Spleen (tissue), 11 donors: ENCODE results near the gene RANBP3L. TPM values are rescaled to one million over a fixed set of nuclear protein-coding genes. Genes with fewer than 3 reads are reported as not detected.

Experiments
- DNase-seq: peaks from one replicate; pipeline ENCODE4 v3.0.0-alpha.2; 2020
- H3K27ac ChIP-seq, 8 donors: fragments of 200-600 bp; sonication (generic) in 7 of 8; 1 replicate in 4 of 8; 2 replicates in 4 of 8; pipeline versions ENCODE4 v1.5.0 to v1.8.0; 2016 to 2021; ENCODE audit warnings: inconsistent platforms in 4 of 8, mild to moderate bottlenecking in 4 of 8, moderate library complexity in 1 of 8
- H3K27me3 ChIP-seq, 7 donors: fragments of 200-600 bp; sonication (generic) in 6 of 7; replicated peaks in 1 of 7; 1 replicate in 4 of 7; 2 replicates in 3 of 7; pipeline versions ENCODE4 v1.5.0 to v1.8.0; 2016 to 2021; ENCODE audit warnings: inconsistent platforms in 3 of 7, mild to moderate bottlenecking in 1 of 7
- H3K36me3 ChIP-seq, 6 donors: fragments of 200-600 bp; sonication (generic) in 5 of 6; 1 replicate in 4 of 6; 2 replicates in 2 of 6; pipeline versions ENCODE4 v1.5.0 to v1.8.0; 2016 to 2021; ENCODE audit warnings: inconsistent platforms in 2 of 6
- H3K4me1 ChIP-seq, 6 donors: fragments of 200-600 bp; sonication (generic) in 5 of 6; 1 replicate in 3 of 6; 2 replicates in 3 of 6; pipeline versions ENCODE4 v1.5.0 to v1.8.0; 2016 to 2021; ENCODE audit warnings: inconsistent platforms in 3 of 6
- H3K4me3 ChIP-seq, 8 donors: fragments of 200-600 bp; sonication (generic) in 7 of 8; 1 replicate in 4 of 8; 2 replicates in 4 of 8; pipeline versions ENCODE4 v1.5.0 to v1.8.0; 2016 to 2021; ENCODE audit warnings: inconsistent platforms in 4 of 8, mild to moderate bottlenecking in 4 of 8, moderate library complexity in 2 of 8
- H3K9me3 ChIP-seq, 8 donors: fragments of 200-600 bp; sonication (generic) in 7 of 8; 1 replicate in 4 of 8; 2 replicates in 4 of 8; pipeline versions ENCODE4 v1.5.0 to v1.8.0; 2016 to 2021; ENCODE audit warnings: inconsistent platforms in 4 of 8
- CTCF ChIP-seq, 11 experiments: fragments of 200-600 bp in 7 of 11; fragments of 450-650 bp in 4 of 11; sonication (generic) in 4 of 11; IDR thresholded peaks in 8 of 11; conservative IDR thresholded peaks in 3 of 11; 1 replicate in 7 of 11; 2 replicates in 4 of 11; pipeline versions ENCODE4 v1.4.0 to v1.8.0; 2016 to 2021; ENCODE audit warnings: antibody characterized with exemption in 11 of 11, inconsistent platforms in 4 of 11, mild to moderate bottlenecking in 1 of 11
- POLR2A ChIP-seq, 3 donors: fragments of 450-650 bp; IDR thresholded peaks; one replicate each; pipeline ENCODE4 v1.5.1; 2017; ENCODE audit warnings: antibody characterized with exemption in 3 of 3, mild to moderate bottlenecking in 1 of 3
- POLR2AphosphoS5 ChIP-seq, 3 donors: sonication (generic); formaldehyde crosslinking; IDR thresholded peaks; one replicate each; pipeline ENCODE4 v1.5.1; 2017; ENCODE audit warnings: antibody characterized with exemption in 3 of 3
- WGBS, 5 donors: extraction: QIAGEN DNeasy Blood & Tissue Kit in 3 of 5; methylation state at CpG; one replicate each; pipeline versions ENCODE4 v1.1.5 to v1.1.7; 2013 to 2018; 5-methylcytosine and 5-hydroxymethylcytosine counted together
- intact Hi-C: fragments of 100-400 bp; cut with DNase I; formaldehyde crosslinking; loops from one replicate; pipeline ENCODE4 v1.15.0; 2023; ENCODE audit warnings: low total_unique reads
- polyA plus RNA-seq, 3 donors: library from polyadenylated mRNA; stranded (reverse); fragments of 200-250 nt; gene quantifications; one replicate each; pipeline ENCODE4 v1.2.1, GENCODE V29; 2013
- total RNA-seq, 7 donors: library from RNA; depleted of rRNA in 3 of 7; stranded (reverse); fragments of >200 nt in 3 of 7; fragmentation: NEBNext Ultra II Directional in 4 of 7; extraction: Animal tissue kit (Norgen Biotek cat#: 25700) in 4 of 7; gene quantifications; one replicate each; pipeline versions ENCODE4 v1.1.0 to v1.2.1, GENCODE V29; 2016 to 2021
- donor health status: healthy with polysubstance abuse.
- donor health status: DM: no; HTN: no; CAD: no; lungs with moderate emphysema.
- donor health status: DM: no; HTN: no; CAD: no.
- donor health status: Bipolar disorder and iron deficiency.
- donor health status: healthy.
- donor health status: DM: no; HTN: no; CAD: no.
- donor health status: DM: yes; HTN: yes; CAD: no.

RANBP3L gene
- total and polyA plus RNA-seq, 10 donors, result 0.02 to 0.97 (median 0.08) TPM; not detected in 6

- DNase-seq, result no peak
- TF ChIP-seq POLR2A (IDR thresholded peaks at IDR 0.05) (no peak), CTCF (IDR thresholded peaks at IDR 0.05 in 8 of 11, conservative IDR thresholded peaks at IDR 0.05 in 3 of 11) (no peak)
- Histone ChIP-seq H3K27me3 (no peaks in the 10 kb centered on the region), H3K27ac (no peak overlapping the region), H3K4me1 (no peaks in the 10 kb centered on the region), H3K4me3 (no peak overlapping the region), H3K36me3 (no peaks in the 10 kb centered on the region), H3K9me3 (no peaks in the 10 kb centered on the region)
- intact Hi-C loops, result no loop called here
- WGBS, 5 donors, result 57 to 70% (median 59%) methylated on average over 6 of the region's 6 CpGs
Observed at GRCh38 chr5:36273809-36274526, 27.7 kb downstream of the RANBP3L start.

- intact Hi-C loops, result no loop called here
- Histone ChIP-seq H3K27me3 (no peaks in the 10 kb centered on the region), H3K36me3 (no peaks in the 10 kb centered on the region), H3K4me1 (no peaks in the 10 kb centered on the region), H3K9me3 (no peaks in the 10 kb centered on the region), H3K27ac (no peak overlapping the region), H3K4me3 (no peak overlapping the region)
- TF ChIP-seq POLR2A (IDR thresholded peaks at IDR 0.05) (no peak), CTCF (IDR thresholded peaks at IDR 0.05 in 8 of 11, conservative IDR thresholded peaks at IDR 0.05 in 3 of 11) (no peak), POLR2AphosphoS5 (IDR thresholded peaks at IDR 0.05) (no peak)
- no peak for DNase-seq
- 86 to 95% (median 93%) methylated on average over 2 of the region's 2 CpGs for WGBS, 5 donors
Observed at GRCh38 chr5:36272136-36272690, 29.5 kb downstream of the RANBP3L start.

GRCh38 chr5:36270876-36271575 is 30.7 kb downstream of the RANBP3L start:
- Histone ChIP-seq H3K27ac (no peak overlapping the region), H3K4me1 (no peaks in the 10 kb centered on the region), H3K36me3 (no peaks in the 10 kb centered on the region), H3K9me3 (no peaks in the 10 kb centered on the region), H3K27me3 (no peaks in the 10 kb centered on the region), H3K4me3 (no peak overlapping the region)
- intact Hi-C loops, result no loop called here
- TF ChIP-seq POLR2AphosphoS5 (IDR thresholded peaks at IDR 0.05), result no peak
- TF ChIP-seq POLR2A (IDR thresholded peaks at IDR 0.05), result no peak
- no peak for TF ChIP-seq CTCF (IDR thresholded peaks at IDR 0.05 in 8 of 11, conservative IDR thresholded peaks at IDR 0.05 in 3 of 11)
- 77 to 90% (median 84%) methylated on average over 3 of the region's 3 CpGs for WGBS, 5 donors
- no peak for DNase-seq

DNA sequence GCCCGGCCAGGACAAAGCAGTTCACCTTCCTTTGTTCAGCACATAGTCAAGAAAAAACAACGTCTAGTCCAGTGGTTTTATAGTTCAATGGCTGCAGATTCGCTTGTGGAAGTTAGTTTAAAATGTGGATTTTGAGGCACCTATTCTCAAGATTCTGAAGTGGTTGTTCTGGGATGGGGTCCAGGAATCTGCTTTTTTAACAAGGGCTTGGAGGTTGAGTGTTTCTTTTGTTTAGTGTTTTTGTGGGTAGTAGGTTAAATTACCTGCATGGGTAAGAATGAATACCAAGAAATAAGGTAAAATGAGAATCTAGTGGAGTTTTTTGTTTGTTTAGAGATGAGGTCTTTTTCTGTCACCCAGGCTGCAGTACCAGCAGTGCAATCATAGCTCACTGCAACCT is 31.5 kb downstream of the RANBP3L start:
- H3K4me3 ChIP-seq, result no peak overlapping the region
- no peaks in the 10 kb centered on the region for H3K9me3 ChIP-seq
- intact Hi-C loops, result no loop called here
- no peaks in the 10 kb centered on the region for H3K4me1 ChIP-seq
- no peaks in the 10 kb centered on the region for H3K27me3 ChIP-seq
- H3K27ac ChIP-seq, result no peak overlapping the region
- WGBS, 5 donors, result 79 to 94% (median 87%) methylated on average over 3 of the region's 3 CpGs
- H3K36me3 ChIP-seq, result no peaks in the 10 kb centered on the region
- no peak for DNase-seq
- TF ChIP-seq POLR2A (IDR thresholded peaks at IDR 0.05), result no peak
- no peak for TF ChIP-seq POLR2AphosphoS5 (IDR thresholded peaks at IDR 0.05)
- no peak for TF ChIP-seq CTCF (IDR thresholded peaks at IDR 0.05 in 8 of 11, conservative IDR thresholded peaks at IDR 0.05 in 3 of 11)
